H1 (cell line): ENCODE data around the gene ANKRD27. TPM values are rescaled to one million over a fixed set of nuclear protein-coding genes. Genes with fewer than 3 reads are reported as not detected.
A peak's percentile ranks its signal among the peaks of the same experiment; 100 is the strongest.

Experiments used
- ATF2 ChIP-seq: IDR thresholded peaks from 2 replicates; pipeline ENCODE4 v1.6.1; 2012; ENCODE audit warnings: low read length, inconsistent platforms
- CBX5 ChIP-seq: fragments of 300-800, 300-1000 bp; sonication (generic); IDR thresholded peaks from 2 replicates; pipeline ENCODE4 v1.7.1; 2016; ENCODE audit warnings: antibody characterized with exemption, low read length, low read depth
- CHD7 ChIP-seq: fragments of 300-600 bp; sonication (generic); IDR thresholded peaks from 2 replicates; pipeline ENCODE4 v1.7.1; 2012; ENCODE audit warnings: low read length, moderate library complexity, mild to moderate bottlenecking, inconsistent platforms; ENCODE audit not compliant: insufficient replicate concordance
- KDM5A ChIP-seq: fragments of 200-600 bp; IDR thresholded peaks from 2 replicates; pipeline ENCODE4 v1.7.1; 2012; ENCODE audit warnings: mild to moderate bottlenecking, low read length, inconsistent platforms, mixed read lengths
- PHF8 ChIP-seq: fragments of 200-600 bp; sonication (generic); conservative IDR thresholded peaks from 2 replicates; pipeline ENCODE4 v1.7.1; 2012; ENCODE audit warnings: low read depth, mild to moderate bottlenecking, inconsistent platforms, low read length, moderate library complexity
- RBBP5 ChIP-seq: IDR thresholded peaks from 2 replicates; pipeline ENCODE4 v1.7.1; 2012; ENCODE audit warnings: low read depth, mild to moderate bottlenecking, inconsistent platforms, low read length, moderate library complexity, borderline replicate concordance
- RFX5 ChIP-seq: IDR thresholded peaks from 2 replicates; pipeline ENCODE4 v1.6.1; 2011; ENCODE audit warnings: low read depth, low read length, improper control_type of control experiment, borderline replicate concordance
- TBP ChIP-seq: IDR thresholded peaks from 2 replicates; pipeline ENCODE4 v1.6.1; 2011; ENCODE audit warnings: low read depth, low read length, improper control_type of control experiment
- polyA plus RNA-seq, 7 experiments: library from polyadenylated mRNA; depleted of rRNA in 3 of 7; stranded (reverse) in 5 of 7; unstranded in 2 of 7; fragments of >200 nt in 5 of 7; fragments of 200-250 nt in 2 of 7; gene quantifications; 1 replicate in 5 of 7; 2 replicates in 1 of 7; 4 replicates in 1 of 7; pipeline versions ENCODE4 v1.2.1 to v1.2.3, GENCODE V29; 2011 to 2013; ENCODE audit warnings: missing spikeins in 2 of 7, mixed read lengths in 2 of 7
- total RNA-seq: library from RNA; stranded (reverse); fragmentation: NEBNext Ultra II Directional; extraction: Animal tissue kit (Norgen Biotek cat#: 25700); gene quantifications from 2 replicates; pipeline ENCODE4 v1.2.1, GENCODE V29; 2021

The ANKRD27 gene
- total and polyA plus RNA-seq, 2 of the 8 experiments (the other 6 are each of a cell fraction or from before 2014, with no cell fraction given) = 27.9 to 55.7 TPM

- TF ChIP-seq CHD7 (no peak), ATF2 (no peak), RBBP5 (0 out of 2 replicates have a peak, but pooled peaks have one; percentile 80), CBX5 (no peak), PHF8 (peak; percentile 56; the same call in 1 of the 2 replicates), KDM5A (no peak), TBP (peak; percentile 1; the same call in 1 of the 2 replicates), RFX5 (no peak)
These were observed 17.2 kb upstream of the ANKRD27 start (continued) for GRCh38 chr19:32691952-32692726.
